ENCODE measurements around the gene TMCC1.

DNA sequence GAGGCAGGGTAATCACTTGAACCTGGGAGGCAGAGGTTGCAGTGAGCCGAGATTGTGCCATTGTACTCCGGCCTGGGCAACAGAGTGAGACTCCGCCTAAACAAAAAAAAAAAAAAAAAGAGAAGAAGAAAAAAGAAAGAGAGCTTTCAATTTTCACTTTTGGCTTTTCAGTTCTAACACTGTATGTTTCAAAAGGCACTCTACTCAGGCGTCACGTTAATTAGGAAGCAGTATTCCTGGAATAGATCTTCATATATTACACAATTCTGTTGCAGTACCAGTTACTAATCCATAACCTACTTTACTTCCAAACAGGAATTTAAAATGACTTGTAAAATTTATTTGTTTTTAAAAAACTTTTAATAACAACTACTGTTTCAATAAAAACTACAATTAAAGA is 155.3 kb downstream of the TMCC1 start:
- TF ChIP-seq POLR2A (IDR thresholded peaks at IDR 0.05) (no peak), POLR2AphosphoS5 (IDR thresholded peaks at IDR 0.05) (no peak), EP300 (IDR thresholded peaks at IDR 0.05) (no peak)
- TF ChIP-seq, protein P1, sequence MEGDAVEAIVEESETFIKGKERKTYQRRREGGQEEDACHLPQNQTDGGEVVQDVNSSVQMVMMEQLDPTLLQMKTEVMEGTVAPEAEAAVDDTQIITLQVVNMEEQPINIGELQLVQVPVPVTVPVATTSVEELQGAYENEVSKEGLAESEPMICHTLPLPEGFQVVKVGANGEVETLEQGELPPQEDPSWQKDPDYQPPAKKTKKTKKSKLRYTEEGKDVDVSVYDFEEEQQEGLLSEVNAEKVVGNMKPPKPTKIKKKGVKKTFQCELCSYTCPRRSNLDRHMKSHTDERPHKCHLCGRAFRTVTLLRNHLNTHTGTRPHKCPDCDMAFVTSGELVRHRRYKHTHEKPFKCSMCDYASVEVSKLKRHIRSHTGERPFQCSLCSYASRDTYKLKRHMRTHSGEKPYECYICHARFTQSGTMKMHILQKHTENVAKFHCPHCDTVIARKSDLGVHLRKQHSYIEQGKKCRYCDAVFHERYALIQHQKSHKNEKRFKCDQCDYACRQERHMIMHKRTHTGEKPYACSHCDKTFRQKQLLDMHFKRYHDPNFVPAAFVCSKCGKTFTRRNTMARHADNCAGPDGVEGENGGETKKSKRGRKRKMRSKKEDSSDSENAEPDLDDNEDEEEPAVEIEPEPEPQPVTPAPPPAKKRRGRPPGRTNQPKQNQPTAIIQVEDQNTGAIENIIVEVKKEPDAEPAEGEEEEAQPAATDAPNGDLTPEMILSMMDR (IDR thresholded peaks at IDR 0.05), result no peak
